Activated CD4-positive, CD25-positive, alpha-beta regulatory T cell treated with anti-CD3 and anti-CD28 coated beads, Interleukin-2, amount 50 U/mL, for 24 hours (primary cell): Measurements from ENCODE around the gene ZBTB7B.
"Not testable (repeated sequence)": the region's sequence is repeated elsewhere in the genome, so short reads cannot be mapped to it uniquely, and the experiment has no call there.

ENCODE experiments used
- ATAC-seq, 2 donors: fragments of 150-1000 bp; cut with Tn5 transposase; one replicate each; pipeline ENCODE4 v1.10.0; 2021; ENCODE audit warnings: mild to moderate bottlenecking in 1 of 2, moderate library complexity in 1 of 2

Gene ZBTB7B

DNA sequence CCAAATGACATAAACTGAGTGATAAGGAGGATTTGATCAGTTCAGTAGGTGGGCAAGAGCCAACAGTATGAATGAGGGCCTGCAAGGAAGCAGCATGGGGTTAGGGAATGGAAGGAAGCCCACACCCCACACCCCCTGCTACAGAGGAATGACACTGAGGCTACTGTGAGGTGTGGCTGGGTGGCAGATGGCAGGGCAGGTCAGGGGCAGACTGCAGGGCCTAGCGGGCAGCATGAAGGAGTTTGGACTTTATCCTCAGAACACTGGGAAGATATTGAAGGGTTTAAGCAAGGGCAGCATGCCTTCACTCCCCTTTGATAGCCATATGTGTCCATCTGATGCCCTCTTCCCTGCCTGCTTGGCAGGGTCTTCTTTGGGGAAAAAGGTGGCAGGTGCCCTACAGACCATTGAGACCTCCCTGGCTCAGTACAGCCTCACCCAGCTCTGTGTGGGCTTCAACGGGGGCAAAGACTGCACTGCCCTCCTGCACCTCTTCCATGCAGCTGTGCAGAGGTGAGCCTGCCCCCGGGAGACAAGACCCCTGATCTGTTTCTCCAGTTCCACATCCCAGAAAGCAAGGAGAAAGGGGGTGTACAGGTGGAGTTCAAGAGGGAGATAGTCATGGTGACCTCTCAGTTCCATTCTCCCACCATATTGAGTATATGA is 13.3 kb upstream of the ZBTB7B start:
- no peak for ATAC-seq

DNA sequence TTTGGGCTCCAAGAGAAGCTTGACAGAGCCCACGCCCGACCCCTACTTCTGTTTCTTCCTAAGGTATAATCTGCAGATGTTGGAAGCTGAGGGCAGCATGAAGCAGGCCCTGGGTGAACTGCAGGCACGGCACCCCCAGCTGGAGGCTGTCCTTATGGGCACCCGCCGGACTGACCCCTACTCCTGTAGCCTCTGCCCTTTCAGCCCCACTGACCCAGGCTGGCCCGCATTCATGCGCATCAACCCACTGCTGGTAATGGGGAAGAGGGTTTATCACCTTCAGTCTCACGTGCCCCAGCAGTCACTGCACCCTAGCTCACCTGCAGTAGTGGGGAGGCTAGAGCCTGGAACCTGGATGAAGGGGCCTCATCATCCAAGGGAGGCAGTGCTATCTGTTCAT is 12.3 kb upstream of the ZBTB7B start:
- ATAC-seq, result no peak

DNA sequence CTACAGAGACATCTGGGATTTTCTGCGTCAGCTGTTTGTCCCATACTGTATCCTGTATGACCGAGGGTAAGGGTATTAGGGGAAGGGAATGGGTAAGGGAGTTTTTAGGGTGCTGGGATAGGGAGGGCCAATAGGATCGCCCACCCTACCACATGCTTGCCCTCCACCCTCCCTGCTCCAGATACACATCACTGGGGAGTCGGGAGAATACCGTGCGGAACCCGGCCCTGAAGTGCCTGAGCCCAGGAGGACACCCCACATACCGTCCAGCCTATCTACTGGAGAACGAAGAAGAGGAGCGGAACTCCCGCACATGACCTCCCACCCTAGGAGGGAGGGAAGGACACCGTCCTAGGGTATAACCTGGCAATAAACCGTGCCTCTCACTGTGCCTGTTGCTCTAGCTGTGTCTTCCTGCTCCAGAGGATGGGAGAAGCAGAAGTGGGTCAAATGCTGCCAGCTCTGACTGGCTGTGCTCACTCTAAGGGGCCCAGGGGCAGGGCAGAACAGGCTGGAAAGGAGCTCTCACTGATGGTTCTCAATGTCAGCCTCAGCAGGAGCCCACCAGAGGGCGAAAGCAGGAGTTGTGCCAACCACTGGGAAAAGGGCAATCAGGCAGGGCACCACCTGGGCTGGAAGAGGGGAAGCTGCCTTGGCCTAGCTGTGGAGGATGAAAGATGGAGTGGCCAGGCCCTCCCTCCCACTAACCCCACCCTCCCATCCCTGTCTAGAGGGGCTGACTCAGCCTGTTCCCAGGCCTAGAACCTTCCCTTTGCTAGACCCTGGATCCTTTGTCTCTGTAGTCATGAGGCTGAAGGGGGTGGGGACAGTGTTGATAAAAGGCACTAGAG is 9.7 kb upstream of the ZBTB7B start:
- no peak for ATAC-seq

DNA sequence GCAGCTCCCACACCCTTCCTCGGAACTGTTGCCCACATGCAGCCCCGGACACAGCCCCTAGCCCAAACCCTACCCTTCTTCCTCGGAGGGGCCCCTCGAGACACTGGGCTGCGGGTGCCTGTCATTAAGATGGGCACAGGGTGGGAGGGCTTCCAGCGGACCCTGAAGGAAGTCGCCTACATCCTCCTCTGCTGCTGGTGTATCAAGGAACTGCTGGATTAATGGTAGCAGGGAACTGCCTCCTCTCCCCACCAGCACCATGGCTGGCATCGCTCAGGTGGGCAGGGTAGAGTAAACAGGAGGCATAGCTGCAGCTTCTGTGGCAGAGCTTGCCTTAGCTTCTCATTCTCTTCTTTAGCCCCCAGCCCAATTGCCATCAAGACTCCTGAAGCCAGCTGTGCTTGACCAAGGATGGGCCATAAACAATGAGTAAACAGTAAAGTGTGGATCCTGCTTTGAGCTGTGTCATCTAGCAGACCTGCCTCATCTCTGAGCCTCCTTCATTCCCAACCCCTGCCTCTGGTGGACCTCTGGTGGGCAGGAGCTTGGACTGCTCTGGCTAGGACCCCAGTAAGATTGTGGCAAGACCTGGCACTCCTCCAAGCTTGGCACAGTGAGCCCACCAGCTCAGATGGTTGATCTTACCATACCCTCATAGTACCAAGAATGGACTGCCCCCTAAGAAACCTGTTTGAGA is 8.9 kb upstream of the ZBTB7B start, which contains the start of gene LENEP:
Gene LENEP (plus strand): TSS at position 15 of the 697 bp plus-strand sequence. CDS start 22 bp downstream, at position 37.
- ATAC-seq, result no peak

DNA sequence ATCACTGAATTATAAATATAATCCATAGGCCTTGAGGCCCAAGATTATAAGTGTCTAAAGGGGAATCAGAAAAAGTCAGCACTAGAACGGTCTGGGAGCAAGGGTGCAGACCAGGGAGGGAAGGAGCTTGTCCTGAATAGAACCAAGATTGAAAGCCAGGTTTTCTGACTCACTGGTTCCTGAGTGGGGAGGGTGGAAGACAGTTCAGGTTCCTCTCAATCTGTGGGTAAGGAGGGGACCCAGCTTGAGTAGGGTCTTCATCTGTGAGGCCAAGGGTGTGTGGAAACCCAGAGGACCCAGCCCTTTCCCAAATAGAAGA is 8.4 kb upstream of the ZBTB7B start:
- no peak for ATAC-seq

DNA sequence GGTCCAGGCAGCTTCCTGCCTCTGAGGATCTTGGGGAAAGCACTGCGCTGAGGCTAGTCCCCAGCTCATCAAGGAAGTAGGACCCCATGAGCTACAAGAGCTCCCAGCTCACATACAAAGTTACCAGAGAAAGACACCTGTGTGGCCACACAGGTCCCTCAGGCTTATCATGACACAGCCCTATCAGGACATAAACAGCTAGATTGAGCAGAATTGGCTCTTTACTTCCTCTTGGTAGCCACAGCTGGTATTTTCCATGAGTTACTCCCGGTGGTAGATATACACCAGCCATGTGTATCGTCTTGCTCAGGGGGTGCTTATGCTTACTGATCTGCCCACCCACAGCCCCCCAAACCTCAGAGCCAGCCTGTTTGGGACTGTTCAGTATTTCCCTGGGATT is 8.0 kb upstream of the ZBTB7B start:
- ATAC-seq, result no peak

DNA sequence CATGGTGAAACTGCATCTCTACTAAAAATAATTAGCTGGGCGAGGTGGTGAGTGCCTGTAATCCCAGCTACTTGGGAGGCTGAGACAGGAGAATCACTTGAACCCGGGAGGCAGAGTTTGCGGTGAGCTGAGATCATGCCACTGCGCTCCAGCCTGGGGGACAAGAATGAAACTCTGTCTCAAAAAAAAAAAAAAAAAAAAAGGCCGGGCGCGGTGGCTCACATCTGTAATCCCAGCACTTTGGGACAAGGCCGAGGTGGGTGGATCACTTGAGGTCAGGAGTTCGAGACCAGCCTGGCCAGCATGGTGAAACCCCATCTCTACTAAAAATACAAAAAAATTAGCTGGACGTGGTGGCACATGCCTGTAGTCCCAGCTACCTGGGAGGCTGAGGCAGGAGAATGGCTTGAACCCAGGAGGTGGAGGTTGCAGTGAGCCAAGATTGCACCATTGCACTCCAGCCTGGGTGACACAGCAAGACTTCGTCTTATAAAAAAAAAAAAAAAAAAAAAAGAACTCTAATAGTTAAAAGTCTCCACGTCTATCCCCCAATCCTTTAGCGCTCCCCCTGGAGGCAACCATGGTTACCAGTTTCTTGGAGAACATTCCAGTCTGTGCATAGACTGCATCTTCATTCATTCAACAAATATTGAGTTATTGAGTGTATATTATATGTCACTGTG is 7.2 kb upstream of the ZBTB7B start:
- not testable (repeated sequence) for ATAC-seq

DNA sequence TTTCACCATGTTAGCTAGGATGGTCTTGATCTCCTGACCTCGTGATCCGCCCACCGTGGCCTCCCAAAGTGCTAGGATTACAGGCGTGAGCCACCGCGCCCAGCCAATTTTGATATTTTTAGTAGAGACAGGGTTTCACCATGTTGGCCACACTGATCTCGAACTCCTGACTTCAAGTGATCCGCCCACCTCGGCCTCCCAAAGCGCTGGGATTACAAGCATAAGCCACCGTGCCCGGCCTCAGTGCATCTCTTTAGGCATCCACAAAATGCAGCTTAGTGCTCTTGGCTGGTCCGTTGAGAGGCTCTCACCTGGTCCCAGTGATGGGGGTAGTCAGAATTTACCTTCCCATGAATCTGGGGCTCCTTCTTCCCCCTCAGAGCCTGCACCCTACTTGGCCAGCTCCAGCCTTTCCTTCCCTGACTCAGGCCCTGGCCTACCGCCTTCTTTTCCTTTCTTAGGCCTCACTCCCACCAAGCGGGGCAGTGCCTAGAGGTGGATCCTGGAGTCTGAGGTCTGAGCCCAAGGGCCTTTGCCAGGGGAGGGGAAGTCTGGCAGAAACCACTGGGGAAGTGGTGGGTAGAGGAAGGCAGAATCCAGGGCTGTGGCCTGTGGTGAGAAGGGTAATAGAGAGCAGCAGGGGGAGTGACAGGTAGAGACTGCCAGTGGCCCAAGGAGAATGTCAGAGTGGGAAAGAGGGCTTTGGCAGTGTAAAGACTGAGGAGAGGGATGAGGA is 5.5 kb upstream of the ZBTB7B start:
- ATAC-seq, result no peak

DNA sequence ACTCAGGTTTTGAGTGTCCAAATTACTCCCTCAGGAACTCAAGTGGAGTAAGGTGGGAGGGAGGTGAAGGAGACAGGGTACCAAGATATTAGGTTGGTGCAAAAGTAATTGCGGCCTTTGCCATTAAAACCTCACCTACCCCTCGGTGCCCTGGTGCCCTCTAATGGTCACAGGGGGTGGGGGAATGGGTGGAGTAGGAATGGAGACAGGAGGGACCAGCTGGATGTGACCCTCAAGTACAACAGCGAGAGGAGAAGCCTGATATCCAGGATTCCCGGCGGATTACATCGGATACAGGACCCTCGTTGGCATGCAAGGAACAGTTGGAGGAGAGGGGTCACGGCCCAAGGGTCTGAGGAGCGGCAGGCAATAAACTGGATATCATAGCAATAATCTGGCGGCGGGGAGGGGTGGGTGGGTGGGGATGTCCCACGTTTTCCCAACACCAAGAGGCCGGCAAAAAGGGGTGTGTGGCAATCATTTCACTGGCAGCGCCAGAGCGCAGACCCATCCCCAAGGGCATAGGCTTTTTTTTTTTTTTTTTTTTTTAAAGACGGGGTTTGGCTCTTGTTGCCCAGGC is 4.3 kb upstream of the ZBTB7B start:
- no peak for ATAC-seq

DNA sequence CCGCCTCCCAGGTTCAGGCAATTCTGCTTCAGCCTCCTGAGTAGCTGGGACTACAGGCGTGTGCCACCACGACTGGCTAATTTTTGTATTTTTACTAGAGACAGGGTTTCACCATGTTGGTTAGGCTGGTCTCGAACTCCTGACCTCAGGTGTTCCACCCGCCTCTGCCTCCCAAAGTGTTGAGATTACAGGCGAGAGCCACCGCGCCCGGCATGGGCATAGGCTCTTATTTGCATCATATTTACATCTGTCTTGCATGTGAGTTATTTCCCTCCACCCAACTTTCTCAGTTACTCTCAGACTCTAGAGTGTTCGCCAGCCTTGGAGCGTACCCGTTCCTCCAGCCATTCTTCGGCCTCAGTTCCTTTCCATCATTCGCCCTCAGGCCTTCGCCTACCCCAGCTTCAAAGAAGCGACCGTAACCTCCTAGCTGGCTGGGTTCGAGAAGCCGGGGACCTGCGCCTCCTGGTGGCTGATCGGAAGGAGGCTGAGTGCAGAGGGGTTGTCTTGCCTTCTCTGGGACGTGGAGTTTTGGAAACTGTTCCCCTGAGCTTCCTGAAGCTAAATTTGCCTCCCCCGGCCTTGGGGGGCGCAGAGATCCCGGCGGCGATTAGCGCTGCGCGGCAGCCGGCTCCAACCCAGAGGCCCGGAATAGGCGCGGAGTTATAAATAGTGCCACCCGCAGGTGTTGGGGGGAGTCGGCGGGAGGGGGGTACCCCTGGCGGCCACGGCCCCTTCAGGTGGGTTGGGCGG is 3.6 kb upstream of the ZBTB7B start:
- ATAC-seq, result peak in 1 of 2 donors; percentile 7

DNA sequence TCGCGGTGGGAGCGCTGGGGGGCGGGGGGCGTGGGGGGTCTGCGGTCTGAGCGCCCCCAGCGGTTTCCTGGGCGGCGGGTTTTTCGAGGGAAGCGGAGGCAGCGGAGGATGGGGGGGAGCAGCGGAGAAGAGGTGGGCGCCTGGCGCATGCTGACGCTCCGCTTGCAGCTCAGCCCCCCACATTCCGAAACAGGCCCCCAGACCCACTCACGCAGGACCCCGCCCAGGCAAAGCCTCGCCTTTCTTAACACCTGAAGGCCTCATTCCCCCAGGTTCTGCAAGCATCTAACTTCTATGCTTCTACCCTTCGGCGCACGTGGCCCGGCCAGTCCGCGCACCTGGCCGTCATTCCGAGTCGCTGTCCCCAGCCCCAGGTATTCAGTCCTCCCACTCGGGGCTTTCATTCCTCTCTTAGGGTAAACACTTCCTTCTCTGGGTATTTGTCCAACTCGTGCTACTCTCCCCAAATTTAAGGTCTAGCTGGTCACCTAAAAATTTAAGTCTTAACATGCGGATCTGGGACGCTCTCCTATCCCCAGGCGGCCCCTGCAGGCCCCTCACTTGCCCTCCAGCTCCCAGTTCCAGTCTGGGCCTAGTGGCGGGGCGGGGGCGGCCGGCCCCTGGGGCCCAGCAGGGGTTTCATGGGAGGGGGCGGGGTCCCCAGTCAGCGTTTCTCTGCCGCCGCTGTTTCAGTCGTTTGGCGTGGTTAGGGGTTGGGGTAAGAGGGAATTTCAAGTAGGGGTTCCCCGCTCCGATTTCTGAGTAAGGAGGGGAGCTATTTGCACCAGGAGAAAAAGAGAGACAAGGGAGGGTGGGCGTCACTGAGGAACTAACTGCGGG is 2.8 kb upstream of the ZBTB7B start:
- ATAC-seq, result no peak

DNA sequence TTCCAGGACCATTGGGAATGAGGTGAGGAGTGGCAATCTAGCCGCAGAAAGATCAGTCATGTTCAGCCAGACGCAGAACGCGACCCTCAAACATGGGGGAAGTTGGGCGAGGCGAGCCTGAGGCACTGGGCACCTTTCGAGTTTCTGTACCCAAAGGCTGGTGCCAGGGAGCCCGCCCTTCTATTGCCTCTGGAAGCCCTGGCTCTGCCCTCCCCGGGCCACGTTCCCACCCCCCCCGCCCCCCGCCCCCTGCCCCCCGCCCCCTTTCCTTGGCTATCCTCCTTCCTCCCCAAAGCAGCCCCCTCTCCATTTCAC is 2.2 kb upstream of the ZBTB7B start:
- no peak for ATAC-seq

DNA sequence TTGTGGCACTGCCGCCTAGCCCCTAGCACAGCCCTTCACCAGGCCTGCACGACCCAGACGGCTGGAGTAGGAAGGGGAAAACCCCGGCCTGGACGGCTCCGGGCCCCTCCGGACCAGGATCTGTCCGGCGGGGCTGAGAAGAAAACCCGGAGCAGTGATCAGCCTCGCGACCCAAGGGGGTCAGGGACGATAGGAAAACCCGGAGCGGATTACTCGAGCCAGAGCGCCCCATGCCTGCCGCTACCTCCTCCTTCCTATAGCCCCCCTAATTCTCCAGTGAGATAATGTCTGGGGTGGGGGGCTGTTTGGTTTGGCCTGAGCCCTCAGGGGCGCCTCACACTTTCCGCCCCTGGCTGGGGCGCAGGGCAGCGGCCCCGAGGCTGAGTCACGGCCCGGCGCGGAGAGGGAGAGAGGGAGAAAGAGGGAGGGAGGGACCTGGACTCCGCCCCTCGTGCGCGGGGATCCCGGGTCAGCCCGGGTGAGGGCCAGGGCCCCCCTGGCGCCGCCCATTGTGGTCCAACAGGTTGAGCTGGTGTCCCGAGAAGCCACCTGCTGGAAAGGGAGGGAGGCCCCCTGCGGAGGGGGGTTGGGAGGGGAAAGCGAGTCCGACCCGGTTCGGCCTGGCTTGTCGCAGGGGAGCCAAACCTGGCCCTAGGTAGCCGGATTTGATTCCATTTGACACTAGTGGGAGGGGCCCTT is 1.7 kb upstream of the ZBTB7B start:
- ATAC-seq, result peak; percentile 48 to 51

DNA sequence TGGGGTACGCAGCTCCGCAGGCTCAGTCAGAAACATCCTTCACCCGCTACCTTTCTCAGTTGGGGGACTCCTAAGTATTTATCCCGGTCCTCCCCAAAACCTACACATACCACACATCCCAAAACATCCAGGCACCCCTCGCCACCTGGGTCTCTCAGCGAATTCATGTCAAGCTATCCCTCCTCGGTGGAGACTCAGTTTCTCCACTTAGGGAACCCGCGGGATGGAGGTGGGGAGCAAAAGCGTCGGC is 1.3 kb upstream of the ZBTB7B start:
- ATAC-seq, result no peak

DNA sequence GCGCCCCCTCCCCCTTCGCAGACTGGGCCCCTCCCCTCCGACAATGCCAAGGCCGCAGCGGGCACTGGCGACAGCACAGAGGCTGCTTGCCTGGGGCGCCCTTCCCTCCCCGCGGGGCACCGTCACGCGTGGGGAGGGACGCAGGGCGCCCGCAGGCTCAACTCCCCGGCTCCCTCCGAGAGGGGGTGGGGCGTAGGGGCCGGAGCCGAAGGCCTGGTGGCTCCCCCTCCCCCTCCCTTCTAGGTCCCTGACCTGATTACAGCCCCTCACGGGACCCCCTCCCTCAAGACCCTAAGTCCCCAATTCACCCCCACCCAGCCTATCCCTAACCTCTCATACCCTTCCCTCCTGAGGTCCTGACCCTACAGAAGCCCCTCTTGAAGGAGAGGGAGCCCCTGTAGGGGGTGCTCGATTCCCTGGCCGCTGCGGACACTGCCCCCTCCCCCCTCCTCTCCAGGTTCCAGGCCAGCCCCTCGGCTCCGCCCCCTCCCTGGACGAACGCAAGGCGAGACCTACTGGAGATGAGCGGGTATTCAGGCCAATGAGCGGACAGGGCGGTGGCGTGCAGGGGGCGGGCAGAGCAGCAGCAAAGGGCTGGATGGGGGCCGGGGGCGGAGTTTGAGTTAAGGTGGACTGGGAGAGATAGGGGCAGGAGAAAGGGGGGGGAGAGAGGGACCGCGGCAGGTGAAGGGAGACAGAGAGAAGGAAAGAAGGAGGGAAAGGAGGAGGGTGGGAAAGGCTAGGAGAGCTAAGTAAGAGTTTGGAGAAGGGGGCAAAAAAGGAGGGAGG is 733 bp upstream of the ZBTB7B start:
- peak; percentile 78 to 81 for ATAC-seq

DNA sequence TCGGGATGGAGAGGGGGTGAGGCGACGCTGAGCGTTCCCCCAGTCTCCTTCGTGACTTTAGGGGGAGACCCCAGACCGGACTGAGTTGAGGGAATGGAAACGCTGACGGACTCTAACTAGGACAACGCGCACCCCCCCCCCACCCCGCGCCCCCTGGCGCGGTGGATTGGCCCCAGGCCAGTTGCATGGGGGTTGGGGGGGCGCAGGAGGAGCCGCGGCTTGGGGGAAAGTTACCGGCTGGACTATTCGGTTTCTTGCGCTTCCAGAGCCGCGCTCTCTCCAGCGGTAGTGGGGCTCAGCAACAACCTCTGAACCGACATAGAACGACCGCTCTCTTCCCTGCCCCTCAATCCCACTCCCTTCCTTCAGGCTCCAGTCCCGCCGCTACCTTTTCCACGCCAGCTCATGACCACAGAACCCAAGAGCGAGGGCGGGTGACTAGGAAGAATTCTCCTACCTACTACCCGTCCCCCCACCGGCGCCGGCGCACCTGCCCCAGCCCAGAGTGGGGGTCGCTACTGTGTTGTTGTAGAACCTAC is 694 bp downstream of the ZBTB7B start:
- ATAC-seq, result no peak

DNA sequence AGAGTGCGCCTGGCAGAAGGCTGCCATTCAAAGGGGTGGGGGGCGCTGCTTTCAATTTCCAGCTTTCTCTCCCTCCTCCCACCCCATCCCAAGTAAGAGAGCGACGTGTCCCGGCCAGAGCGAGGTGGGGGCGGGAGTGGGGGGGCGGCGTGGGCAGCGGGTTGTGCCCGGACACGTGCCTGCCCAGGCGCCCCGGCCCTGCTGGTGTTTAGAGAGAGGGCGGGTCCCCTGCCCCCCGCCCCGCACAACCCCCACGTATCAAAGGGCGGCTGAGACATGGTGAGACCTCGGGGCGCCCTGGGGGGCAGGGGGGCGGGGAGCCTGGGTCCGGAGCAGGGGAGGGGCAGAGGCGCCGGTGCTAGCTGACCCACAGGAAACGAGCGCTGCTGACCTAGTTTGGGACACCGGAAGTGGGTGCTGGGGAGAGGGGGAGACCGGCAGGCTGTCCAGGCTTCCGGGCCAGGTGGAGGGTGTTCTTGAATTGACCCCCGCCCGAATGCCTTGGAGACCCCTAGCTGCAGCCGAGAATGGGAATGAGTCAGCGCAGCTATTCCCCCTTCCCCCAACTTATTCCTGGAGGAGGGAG is 1.3 kb downstream of the ZBTB7B start:
- no peak for ATAC-seq

DNA sequence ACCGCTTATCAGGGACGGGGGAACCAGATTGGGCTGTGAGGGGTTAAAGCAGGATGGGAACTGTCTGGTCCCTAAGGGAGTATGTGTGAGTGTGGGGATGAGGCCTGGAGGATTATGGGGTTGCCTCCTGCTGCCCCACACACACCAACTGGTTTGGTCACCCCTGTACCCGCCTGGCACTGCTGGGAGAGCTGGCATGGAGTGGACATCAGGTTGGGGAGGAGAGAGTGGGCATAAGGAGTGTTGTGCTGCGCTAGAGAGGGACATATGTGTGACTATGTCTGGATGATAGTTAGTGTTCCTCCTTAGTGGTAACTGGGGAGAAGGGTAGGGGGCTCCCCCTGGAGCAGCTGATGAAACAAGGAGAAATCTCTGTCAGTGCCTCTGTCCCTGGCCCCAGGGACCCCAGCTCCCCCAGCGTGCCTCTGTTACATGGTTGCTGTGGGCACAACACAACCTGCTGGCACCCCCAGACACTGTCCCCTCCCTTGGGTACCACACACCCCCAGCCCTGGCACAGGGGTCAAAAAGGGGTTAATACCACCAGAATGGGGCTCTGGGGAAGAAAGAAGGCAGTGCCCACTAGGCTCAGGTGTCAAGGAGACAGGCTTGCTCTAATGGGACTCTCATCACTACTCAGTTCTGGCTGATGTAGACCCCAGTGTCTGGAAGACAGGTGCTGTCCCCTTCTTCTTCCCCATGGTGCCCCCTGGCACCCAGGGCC is 1.9 kb downstream of the ZBTB7B start:
- no peak for ATAC-seq
